GM12878 (cell line): ENCODE measurements around the gene ASPHD1. TPM values are rescaled to one million over a fixed set of nuclear protein-coding genes. Genes with fewer than 3 reads are reported as not detected.

Source experiments
- ATAC-seq: fragments of 200-7000 bp; cut with Tn5 transposase; 3 replicates; pipeline ENCODE4 v1.9.1; 2020; ENCODE audit warnings: mild to moderate bottlenecking, moderate library complexity
- BruUV-seq: library from RNA; stranded (reverse); fragments of 400-500 nt; replicated peaks from 2 replicates; lab custom pipeline; 2021; lab: Mats Ljungman, UMichigan
- CTCF ChIA-PET: fragments of 300-600 bp; sonication (Branson Sonifier 250); formaldehyde crosslinking; extraction: SDS; loops from one replicate; lab custom pipeline; 2021; ENCODE audit warnings: inconsistent platforms; lab: Yijun Ruan, JAX
- POLR2A ChIA-PET: fragments of 350-600 bp; formaldehyde crosslinking; extraction: SDS; loops from one replicate; lab custom pipeline; 2021; ENCODE audit warnings: inconsistent platforms; lab: Charles Lee
- RAD21 ChIA-PET: fragments of 300-600 bp; sonication (Branson Sonifier 250); formaldehyde crosslinking; loops from one replicate; lab custom pipeline; 2023; ENCODE audit warnings: antibody characterized with exemption; ENCODE audit not compliant: unreplicated experiment; lab: Charles Lee
- SMC1A ChIA-PET: fragments of 300-600 bp; sonication (Branson Sonifier 250); formaldehyde crosslinking; loops from one replicate; lab custom pipeline; 2023; ENCODE audit not compliant: unreplicated experiment, uncharacterized antibody; lab: Charles Lee
- DNase-seq: peaks from one replicate; pipeline ENCODE4 v3.0.0-alpha.2; 2011; ENCODE audit warnings: low read depth, low spot score
- FAIRE-seq: peaks from 3 replicates; lab custom pipeline; 2011; peaks lifted over from hg19 to GRCh38; lab: Jason Lieb, UNC
- H2AFZ ChIP-seq: 2 replicates; pipeline ENCODE4 v1.6.0; 2011; ENCODE audit warnings: low read depth, low read length, control low read depth; ENCODE audit not compliant: control insufficient read depth
- H3K27ac ChIP-seq: 2 replicates; pipeline ENCODE4 v1.5.1; 2011; ENCODE audit warnings: control low read depth; ENCODE audit not compliant: control insufficient read depth, insufficient read depth
- H3K27me3 ChIP-seq, 2 experiments: replicated peaks in 1 of 2; 2 replicates each; pipeline versions ENCODE4 v1.6.0 to v1.6.1; 2011; ENCODE audit warnings: low read length in 1 of 2; ENCODE audit not compliant: control insufficient read depth in 2 of 2, insufficient read depth in 2 of 2
- H3K36me3 ChIP-seq, 2 experiments: 2 replicates each; pipeline ENCODE4 v1.5.1; 2011; ENCODE audit warnings: low read length in 1 of 2; ENCODE audit not compliant: control insufficient read depth in 2 of 2, insufficient read depth in 2 of 2
- H3K4me1 ChIP-seq: 2 replicates; pipeline ENCODE4 v1.6.1; 2011; ENCODE audit warnings: mild to moderate bottlenecking, low read length, moderate library complexity, mixed read lengths; ENCODE audit not compliant: control insufficient read depth, insufficient read depth
- H3K4me2 ChIP-seq: 2 replicates; pipeline ENCODE4 v1.6.0; 2011; ENCODE audit warnings: control low read depth; ENCODE audit not compliant: control insufficient read depth, insufficient read depth
- H3K4me3 ChIP-seq: fragments of 200-600 bp; sonication (generic); 2 replicates; pipeline ENCODE4 v1.5.1; 2016
- H3K79me2 ChIP-seq: 2 replicates; pipeline ENCODE4 v1.6.0; 2011; ENCODE audit warnings: low read length; ENCODE audit not compliant: control insufficient read depth, insufficient read depth
- H3K9ac ChIP-seq: 2 replicates; pipeline ENCODE4 v1.8.0; 2011; ENCODE audit warnings: low read length, control low read depth, mixed read lengths; ENCODE audit not compliant: control insufficient read depth, insufficient read depth
- H3K9me3 ChIP-seq: replicated peaks from 3 replicates; pipeline ENCODE4 v1.5.1; 2011; ENCODE audit warnings: mild to moderate bottlenecking, low read length; ENCODE audit not compliant: control insufficient read depth, insufficient read depth
- H4K20me1 ChIP-seq: 2 replicates; pipeline ENCODE4 v1.6.0; 2011; ENCODE audit not compliant: control insufficient read depth, insufficient read depth
- BCL11A ChIP-seq: IDR thresholded peaks from 2 replicates; pipeline ENCODE4 v1.6.1; 2011; ENCODE audit warnings: low read depth, low read length
- CBX3 ChIP-seq: fragments of 200-600 bp; sonication (generic); IDR thresholded peaks from 2 replicates; pipeline ENCODE4 v1.6.1; 2016; ENCODE audit warnings: low read depth, borderline replicate concordance
- EZH2 ChIP-seq: IDR thresholded peaks from 2 replicates; pipeline ENCODE4 v1.6.1; 2012; ENCODE audit warnings: low read depth, mild to moderate bottlenecking, control low read depth, inconsistent platforms, low read length, borderline replicate concordance; ENCODE audit not compliant: control insufficient read depth
- HDGF ChIP-seq: fragments of 450-650 bp; IDR thresholded peaks from 2 replicates; pipeline ENCODE4 v1.6.1; 2016; ENCODE audit warnings: antibody characterized with exemption
- NFYA ChIP-seq: IDR thresholded peaks from 2 replicates; pipeline ENCODE4 v1.6.1; 2011; ENCODE audit warnings: low read depth, mild to moderate bottlenecking, low read length, improper control_type of control experiment, borderline replicate concordance
- NR2C1 ChIP-seq: fragments of 450-650 bp; IDR thresholded peaks from 2 replicates; pipeline ENCODE4 v1.6.1; 2017; ENCODE audit warnings: antibody characterized with exemption, mild to moderate bottlenecking, moderate library complexity
- SIN3A ChIP-seq: IDR thresholded peaks from 2 replicates; pipeline ENCODE4 v1.6.1; 2012; ENCODE audit warnings: low read depth, low read length, improper control_type of control experiment
- SMAD1 ChIP-seq: fragments of 450-650 bp; IDR thresholded peaks from 2 replicates; pipeline ENCODE4 v1.6.1; 2018; ENCODE audit warnings: mild to moderate bottlenecking, low read depth; ENCODE audit not compliant: partially characterized antibody
- SPI1 ChIP-seq: IDR thresholded peaks from 2 replicates; pipeline ENCODE4 v1.6.1; 2011; ENCODE audit warnings: low read depth, mild to moderate bottlenecking, low read length, moderate library complexity, borderline replicate concordance; ENCODE audit not compliant: insufficient read depth
- TCF7 ChIP-seq: IDR thresholded peaks from 2 replicates; pipeline ENCODE4 v1.6.1; 2014; ENCODE audit warnings: antibody characterized with exemption, borderline replicate concordance
- YBX1 ChIP-seq: fragments of 450-650 bp; IDR thresholded peaks from 2 replicates; pipeline ENCODE4 v1.6.1; 2016; ENCODE audit warnings: antibody characterized with exemption
- WGBS: methylation state at CpG from one replicate; pipeline ENCODE4 v1.1.6; 2016; ENCODE audit warnings: low lambda C conversion rate; ENCODE audit not compliant: insufficient replicate concordance, insufficient coverage; ENCODE audit errors: missing lambda C conversion rate; 5-methylcytosine and 5-hydroxymethylcytosine counted together
- in situ Hi-C: fragments of 300-500 bp; cut with MboI; formaldehyde crosslinking; loops from 9 replicates; pipeline ENCODE4 v1.14.3; 2018; ENCODE audit warnings: mixed read lengths
- intact Hi-C: fragments of 100-400 bp; cut with micrococcal nuclease; formaldehyde crosslinking; loops from one replicate; pipeline ENCODE4 v1.14.2; 2022; ENCODE audit not compliant: unreplicated experiment
- polyA plus RNA-seq, 11 experiments: library from polyadenylated mRNA; depleted of rRNA in 4 of 11; unstranded in 6 of 11; stranded (reverse) in 5 of 11; fragments of >200 nt; fragmentation: Nextera tagmentation in 4 of 11; fragmentation: Illumina TruSeq in 1 of 11; extraction: Ambion mirVana in 4 of 11; extraction: Trizol in 1 of 11; gene quantifications; 1 replicate in 1 of 11; 2 replicates in 10 of 11; pipeline versions ENCODE4 v1.2.1 to v1.2.3, GENCODE V29; 2011 to 2016; ENCODE audit warnings: inconsistent platforms in 2 of 11, missing spikeins in 2 of 11, low read depth in 1 of 11
- total RNA-seq, 4 experiments: library from RNA; depleted of rRNA in 3 of 4; stranded (reverse); fragments of >200 nt in 3 of 4; fragmentation: Illumina TruSeq in 1 of 4; extraction: Trizol in 1 of 4; gene quantifications; 2 replicates each; pipeline versions ENCODE4 v1.2.1 to v1.2.3, GENCODE V29; 2013 to 2021
- TF ChIP-seq, protein P1 (sequence below): fragments of 450-650 bp; IDR thresholded peaks from 2 replicates; pipeline ENCODE4 v1.6.1; 2017; ENCODE audit warnings: mild to moderate bottlenecking, moderate library complexity
- TF ChIP-seq, protein P2 (sequence below): IDR thresholded peaks from 2 replicates; pipeline ENCODE4 v1.6.1; 2012; ENCODE audit warnings: low read length, inconsistent platforms

ASPHD1 gene
- total and polyA plus RNA-seq, 10 of the 15 experiments (the other 5 are each of a cell fraction or from before 2014, with no cell fraction given), result not detected

DNA sequence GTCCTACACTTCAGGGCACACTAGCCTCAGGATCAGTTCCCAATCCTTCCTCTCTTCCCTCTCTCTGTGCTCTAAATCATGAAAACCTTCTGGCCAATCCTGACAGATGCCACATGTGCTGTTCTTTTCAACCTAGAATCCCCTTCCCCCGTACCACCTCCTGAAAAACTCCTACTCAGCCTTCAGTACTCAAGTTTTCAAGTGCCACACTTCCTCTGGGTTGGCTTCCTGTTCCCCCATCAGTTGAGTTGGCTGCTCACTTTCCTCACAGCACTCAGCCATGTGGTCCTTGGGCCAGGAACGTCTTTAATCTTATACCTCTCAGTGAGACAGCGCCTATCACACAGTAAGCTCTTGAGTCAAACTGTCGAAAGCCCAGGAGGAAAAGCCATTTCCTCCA is 3.3 kb downstream of the ASPHD1 start:
- Histone ChIP-seq H4K20me1 (no peaks in the 10 kb centered on the region), H3K27me3 (no peaks in the 10 kb centered on the region), H3K9ac (no peak overlapping the region), H3K4me1 (peaks cover 3% of the 10 kb centered on the region; the same call in 1 of the 2 replicates), H3K79me2 (no peaks in the 10 kb centered on the region), H3K9me3 (no peaks in the 10 kb centered on the region), H3K4me3 (no peak overlapping the region), H3K4me2 (no peak overlapping the region), H2AFZ (no peak overlapping the region), H3K27ac (no peak overlapping the region), H3K36me3 (no peaks in the 10 kb centered on the region)
- WGBS, result 40% methylated on average over 4 of the region's 4 CpGs
- ChIA-PET RAD21 (no interaction called here), POLR2A (no interaction called here), CTCF (no interaction called here), SMC1A (no interaction called here)
- FAIRE-seq (no peak), DNase-seq (no peak), ATAC-seq (no peak)
- intact Hi-C loops (loop anchor here (10.0 kb wide), 1 partner anchor 121 kb away; the partner anchor contains the start of gene C16orf92), in situ Hi-C loops (no loop called here)
- TF ChIP-seq CBX3, result no peak
- no peak for TF ChIP-seq BCL11A
- no peak for TF ChIP-seq SMAD1
- no peak for TF ChIP-seq YBX1
- TF ChIP-seq TCF7, result no peak
- no peak for TF ChIP-seq SPI1
- TF ChIP-seq, protein P1, sequence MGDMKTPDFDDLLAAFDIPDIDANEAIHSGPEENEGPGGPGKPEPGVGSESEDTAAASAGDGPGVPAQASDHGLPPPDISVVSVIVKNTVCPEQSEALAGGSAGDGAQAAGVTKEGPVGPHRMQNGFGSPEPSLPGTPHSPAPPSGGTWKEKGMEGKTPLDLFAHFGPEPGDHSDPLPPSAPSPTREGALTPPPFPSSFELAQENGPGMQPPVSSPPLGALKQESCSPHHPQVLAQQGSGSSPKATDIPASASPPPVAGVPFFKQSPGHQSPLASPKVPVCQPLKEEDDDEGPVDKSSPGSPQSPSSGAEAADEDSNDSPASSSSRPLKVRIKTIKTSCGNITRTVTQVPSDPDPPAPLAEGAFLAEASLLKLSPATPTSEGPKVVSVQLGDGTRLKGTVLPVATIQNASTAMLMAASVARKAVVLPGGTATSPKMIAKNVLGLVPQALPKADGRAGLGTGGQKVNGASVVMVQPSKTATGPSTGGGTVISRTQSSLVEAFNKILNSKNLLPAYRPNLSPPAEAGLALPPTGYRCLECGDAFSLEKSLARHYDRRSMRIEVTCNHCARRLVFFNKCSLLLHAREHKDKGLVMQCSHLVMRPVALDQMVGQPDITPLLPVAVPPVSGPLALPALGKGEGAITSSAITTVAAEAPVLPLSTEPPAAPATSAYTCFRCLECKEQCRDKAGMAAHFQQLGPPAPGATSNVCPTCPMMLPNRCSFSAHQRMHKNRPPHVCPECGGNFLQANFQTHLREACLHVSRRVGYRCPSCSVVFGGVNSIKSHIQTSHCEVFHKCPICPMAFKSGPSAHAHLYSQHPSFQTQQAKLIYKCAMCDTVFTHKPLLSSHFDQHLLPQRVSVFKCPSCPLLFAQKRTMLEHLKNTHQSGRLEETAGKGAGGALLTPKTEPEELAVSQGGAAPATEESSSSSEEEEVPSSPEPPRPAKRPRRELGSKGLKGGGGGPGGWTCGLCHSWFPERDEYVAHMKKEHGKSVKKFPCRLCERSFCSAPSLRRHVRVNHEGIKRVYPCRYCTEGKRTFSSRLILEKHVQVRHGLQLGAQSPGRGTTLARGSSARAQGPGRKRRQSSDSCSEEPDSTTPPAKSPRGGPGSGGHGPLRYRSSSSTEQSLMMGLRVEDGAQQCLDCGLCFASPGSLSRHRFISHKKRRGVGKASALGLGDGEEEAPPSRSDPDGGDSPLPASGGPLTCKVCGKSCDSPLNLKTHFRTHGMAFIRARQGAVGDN, result no peak
- no peak for TF ChIP-seq HDGF
- TF ChIP-seq, protein P2, sequence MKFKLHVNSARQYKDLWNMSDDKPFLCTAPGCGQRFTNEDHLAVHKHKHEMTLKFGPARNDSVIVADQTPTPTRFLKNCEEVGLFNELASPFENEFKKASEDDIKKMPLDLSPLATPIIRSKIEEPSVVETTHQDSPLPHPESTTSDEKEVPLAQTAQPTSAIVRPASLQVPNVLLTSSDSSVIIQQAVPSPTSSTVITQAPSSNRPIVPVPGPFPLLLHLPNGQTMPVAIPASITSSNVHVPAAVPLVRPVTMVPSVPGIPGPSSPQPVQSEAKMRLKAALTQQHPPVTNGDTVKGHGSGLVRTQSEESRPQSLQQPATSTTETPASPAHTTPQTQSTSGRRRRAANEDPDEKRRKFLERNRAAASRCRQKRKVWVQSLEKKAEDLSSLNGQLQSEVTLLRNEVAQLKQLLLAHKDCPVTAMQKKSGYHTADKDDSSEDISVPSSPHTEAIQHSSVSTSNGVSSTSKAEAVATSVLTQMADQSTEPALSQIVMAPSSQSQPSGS, result no peak
- TF ChIP-seq SIN3A, result no peak
- no peak for TF ChIP-seq NR2C1
- TF ChIP-seq NFYA, result no peak
- no peak for TF ChIP-seq EZH2
- BruUV-seq, result no TSS peak
